GM19099 (cell line): ENCODE results near the gene TEX29.

Experiments used
- POLR2A ChIP-seq: IDR thresholded peaks from 3 replicates; pipeline ENCODE4 v1.6.1; 2011; ENCODE audit warnings: low read depth; ENCODE audit not compliant: insufficient read length; ENCODE audit errors: extremely low read depth

TEX29 gene

DNA sequence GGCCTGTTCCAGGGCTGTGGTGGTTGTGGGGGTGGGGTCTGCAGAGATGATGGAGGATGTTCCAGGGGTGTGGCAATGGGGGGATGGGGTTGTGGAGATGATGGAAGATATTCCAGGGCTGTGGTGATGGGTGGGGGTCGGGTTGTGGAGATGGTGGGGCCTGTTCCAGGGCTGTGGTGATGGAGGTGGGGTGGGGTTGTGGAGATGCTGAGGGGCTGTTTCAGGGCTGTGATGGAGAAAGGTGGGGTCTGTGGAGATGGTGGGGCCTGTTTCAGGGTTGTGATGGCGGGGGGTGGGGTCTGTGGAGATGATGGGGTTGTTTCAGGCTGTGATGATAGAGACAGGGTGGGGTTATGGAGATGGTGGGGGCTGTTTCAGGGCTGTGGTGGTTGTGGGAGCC lies 62.0 kb downstream of the TEX29 start:
- TF ChIP-seq POLR2A: no peak

GRCh38 chr13:111382877-111383276 lies 62.4 kb downstream of the TEX29 start:
- TF ChIP-seq POLR2A: no peak

DNA sequence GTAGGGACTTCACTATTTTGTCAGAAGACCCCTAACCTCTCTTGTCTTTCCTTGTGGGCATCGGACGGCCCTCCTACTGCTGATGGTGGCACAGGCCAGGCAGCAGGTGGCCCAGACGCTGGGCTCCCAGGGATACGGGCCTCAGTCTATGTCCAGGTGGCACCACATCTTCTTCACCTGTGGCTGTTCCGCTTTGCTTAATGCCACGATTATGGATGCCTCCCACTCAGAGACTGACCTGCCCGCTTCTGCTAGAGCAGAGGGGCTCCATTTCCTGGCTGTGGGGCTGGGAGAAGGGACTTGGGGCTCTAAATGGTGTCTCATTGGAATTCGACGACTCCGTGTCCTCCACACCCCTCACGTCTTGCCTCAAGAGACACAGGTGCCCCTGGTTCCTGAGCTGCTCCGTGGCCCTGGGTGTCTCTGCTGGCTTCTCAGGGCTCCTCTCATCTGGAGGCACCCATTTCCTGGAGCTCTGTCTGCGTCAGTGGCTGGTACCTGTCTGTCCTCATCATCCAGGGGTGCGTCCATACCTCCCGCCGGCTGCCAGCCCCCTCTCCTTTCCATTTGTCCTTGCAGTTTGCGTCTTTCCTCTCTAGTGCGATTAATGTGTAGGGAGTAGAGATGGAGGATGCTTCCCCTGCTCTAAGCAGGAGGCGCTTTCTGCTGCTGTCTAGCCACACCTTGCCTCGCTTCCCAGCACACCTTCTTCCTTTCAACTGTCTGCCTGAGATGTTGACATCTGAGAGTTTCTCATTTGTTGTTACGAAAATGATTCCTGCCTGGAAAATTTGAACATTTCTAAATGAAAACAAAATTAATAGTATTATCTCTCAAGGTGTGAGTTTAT lies 63.4 kb downstream of the TEX29 start:
- no peak for TF ChIP-seq POLR2A

DNA sequence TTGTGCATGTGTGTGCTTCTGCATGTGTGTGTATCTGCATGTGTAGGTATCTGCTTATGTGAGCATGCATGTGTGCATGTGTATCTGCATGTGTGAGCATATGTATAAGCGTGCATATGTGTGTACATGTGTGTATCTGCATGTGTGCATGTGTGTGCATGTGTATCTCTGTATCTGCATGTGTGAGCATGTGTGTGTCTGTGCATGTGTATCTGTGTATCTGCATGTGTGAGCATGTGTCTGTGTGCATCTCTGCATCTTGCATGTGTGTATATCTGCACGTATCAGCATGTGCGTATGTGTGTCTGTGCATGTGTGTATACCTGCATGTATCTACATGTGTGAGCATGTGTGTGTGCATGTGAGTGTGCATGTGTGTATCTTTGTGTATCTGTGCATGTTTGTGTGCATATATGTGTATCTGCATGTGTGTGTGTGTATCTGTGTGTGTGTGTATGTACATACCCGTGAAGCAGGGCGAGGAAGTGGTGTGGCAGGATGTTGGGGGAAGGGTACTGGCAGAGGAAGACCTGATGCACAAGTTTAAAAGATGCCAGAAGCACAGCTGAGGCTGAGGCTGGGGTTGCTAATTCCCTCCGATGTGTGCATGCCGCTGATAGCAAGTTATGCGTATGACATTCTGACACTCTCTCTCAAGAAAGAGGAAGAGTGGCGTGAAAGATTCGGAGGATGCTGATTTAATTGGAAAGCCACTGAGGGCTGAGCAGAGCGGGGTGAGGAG lies 64.2 kb downstream of the TEX29 start:
- TF ChIP-seq POLR2A: no peak

DNA sequence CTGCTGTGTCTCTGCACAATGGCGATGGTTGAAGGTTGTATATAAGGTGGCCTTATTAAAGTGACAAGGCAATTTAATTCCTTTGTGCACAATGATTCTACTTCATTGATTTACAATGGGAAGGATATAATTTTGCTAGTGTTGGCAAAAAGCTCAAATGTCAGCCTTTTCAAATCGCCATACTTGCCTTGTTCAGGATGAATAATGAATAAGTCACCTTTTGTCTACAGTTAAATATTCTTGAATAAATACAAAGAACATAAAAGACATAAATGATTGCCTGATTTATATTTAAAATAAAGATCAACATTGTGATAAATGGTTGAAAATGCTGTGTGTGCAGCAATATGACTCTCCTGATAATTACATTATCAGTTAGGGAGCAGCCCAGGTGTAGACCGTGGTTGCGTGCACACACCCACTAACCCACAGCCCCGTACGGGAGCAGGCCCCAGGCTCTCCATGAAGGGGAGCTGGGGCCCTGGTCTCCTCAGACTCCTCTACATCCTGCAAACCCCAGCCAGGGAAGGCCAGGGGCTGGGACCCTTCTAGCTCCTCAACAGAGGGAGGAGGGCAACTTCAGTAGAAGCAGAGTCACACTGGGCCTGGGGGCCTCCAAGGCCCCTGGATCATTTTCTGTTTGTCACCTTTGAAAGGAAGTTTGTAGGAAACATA lies 64.9 kb downstream of the TEX29 start:
- TF ChIP-seq POLR2A: no peak

GRCh38 chr13:111387026-111387871 lies 66.8 kb downstream of the TEX29 start:
- TF ChIP-seq POLR2A: no peak

DNA sequence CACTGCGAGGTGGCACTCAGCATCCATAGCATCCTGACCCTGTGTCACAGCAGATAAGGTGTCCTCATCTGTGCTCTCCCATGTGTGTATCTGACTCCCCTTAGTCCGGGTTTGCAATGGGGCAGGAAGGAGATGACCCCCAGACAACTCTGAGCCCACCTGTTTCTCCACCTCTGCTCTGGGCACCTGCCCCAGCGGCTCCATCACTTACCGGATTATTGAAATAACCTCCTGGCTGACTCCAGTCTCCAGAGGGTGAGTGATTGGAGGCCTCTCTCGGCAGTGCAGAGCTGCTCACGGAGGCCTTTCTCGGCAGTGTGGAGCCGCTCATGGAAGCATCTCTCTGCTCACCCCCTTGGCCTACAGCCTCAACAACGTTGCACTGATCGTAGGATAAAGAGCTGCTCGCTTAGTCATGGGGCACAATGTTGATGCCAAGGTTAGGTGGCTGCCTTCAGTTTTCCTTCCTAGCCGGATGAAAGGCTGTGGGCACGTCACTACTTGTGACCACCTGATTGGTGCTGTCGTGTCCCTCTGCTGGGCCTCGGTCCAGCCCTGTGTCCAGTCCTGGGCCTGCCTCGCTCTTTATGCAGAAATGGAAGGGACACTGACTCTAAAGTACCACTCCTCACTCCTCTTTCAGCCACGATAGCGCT lies 67.6 kb downstream of the TEX29 start:
- no peak for TF ChIP-seq POLR2A

DNA sequence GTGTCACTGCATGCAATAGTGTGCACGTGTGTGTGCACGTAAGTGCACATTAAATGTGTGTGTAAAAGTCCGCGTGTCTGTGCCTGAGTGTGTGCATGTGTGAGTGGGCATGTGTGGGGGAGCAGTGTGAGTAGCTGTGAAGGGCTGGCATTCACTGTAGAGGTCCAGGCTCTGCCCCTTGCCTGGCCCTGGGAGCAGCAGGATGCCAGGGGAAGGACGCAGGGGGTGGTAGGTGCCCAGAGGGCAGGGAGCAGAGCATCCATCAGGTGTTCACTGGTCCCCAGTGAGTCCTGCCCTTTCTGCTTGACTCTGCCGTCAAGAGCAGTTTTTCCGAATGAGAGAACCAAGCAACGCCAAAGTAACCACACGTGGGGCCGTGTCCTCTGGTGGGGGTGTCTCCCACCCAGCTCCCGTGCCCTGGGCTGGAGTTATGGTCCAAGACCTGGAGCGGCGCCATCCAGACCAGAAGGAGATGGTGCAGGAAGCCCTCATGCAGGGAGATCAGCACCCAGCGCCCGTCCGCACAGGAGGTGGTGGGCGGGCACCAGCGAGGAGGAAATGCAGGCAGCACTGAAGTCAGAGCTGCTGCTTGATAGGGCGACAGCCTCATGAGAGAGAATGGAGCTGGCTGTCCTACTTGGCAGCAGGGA lies 68.5 kb downstream of the TEX29 start:
- TF ChIP-seq POLR2A: no peak

DNA sequence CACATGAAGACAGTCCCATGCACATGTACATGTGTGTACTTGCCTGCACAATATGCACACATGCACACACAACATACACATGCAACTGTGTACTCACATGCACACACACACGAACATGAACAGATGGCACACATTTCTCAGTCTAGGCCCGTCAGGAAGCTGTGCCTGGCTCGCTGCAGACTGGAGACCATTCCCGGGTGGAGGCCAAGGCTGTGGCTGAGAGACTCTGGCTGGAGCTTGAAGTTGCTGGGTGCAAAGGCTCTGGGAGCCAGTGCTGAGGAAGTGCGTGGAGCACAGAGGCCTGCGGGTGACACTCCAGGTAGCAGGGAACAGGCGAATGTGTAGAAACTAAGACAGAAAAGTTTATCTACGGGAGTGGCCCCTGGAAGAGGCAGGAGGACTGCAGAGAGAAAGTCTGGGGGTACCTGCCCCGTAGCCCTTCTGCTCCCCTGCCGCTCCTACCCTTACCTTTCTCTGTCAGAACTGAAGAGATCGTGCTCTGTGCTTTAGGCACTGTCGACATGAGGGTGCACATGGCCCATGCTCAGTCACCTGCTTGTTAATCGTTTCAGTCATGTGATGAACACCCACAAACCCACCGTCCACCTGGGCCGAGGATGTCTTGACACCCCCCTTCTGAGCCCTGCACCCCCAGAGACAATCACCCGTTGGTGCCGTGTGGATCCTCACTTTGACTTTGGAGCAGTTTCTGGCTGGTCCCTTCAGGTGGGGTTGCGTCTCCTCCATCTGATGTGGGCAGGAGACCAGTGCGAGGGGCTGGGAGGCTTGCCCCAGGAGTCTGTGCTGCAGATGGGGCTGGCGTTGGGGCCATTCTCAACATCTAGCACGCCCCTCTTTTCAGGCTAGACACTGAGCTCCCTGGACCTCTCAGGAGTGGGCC lies 69.4 kb downstream of the TEX29 start:
- TF ChIP-seq POLR2A: no peak

- no peak for TF ChIP-seq POLR2A
Observed at GRCh38 chr13:111390522-111391270, 70.3 kb downstream of the TEX29 start.

GRCh38 chr13:111392486-111392885 lies 72.0 kb downstream of the TEX29 start:
- TF ChIP-seq POLR2A: no peak

GRCh38 chr13:111393221-111393790 lies 72.9 kb downstream of the TEX29 start:
- no peak for TF ChIP-seq POLR2A
